ENCODE measurements around the gene ELMOD3.

ELMOD3 gene

GRCh38 chr2:85355073-85355410 is 473 bp downstream of the ELMOD3 start:
- Histone ChIP-seq H3K9me2 (replicated peaks; ENCODE audit: low read depth, low read length) (no peaks in the 10 kb centered on the region), H2AFZ (ENCODE audit: low read length) (peak overlapping the region; percentile 94), H3K4me1 (ENCODE audit: insufficient read depth, low read length, poor library complexity, severe bottlenecking) (peaks cover 32% of the 10 kb centered on the region), H3K4me3 (ENCODE audit: low read length, poor library complexity, severe bottlenecking) (peak overlapping the region; percentile 85), H3K9me3 (ENCODE audit: insufficient read depth, low read depth, low read length) (no peaks in the 10 kb centered on the region), H3K36me3 (ENCODE audit: insufficient read depth, low read length) (no peaks in the 10 kb centered on the region), H3K27me3 (ENCODE audit: insufficient read depth, low read length, poor library complexity, severe bottlenecking) (no peaks in the 10 kb centered on the region), H3F3A (ENCODE audit: low read depth) (no peaks in the 10 kb centered on the region), H4K20me1 (ENCODE audit: insufficient read depth, low read length, poor library complexity, severe bottlenecking) (no peaks in the 10 kb centered on the region), H3K79me2 (ENCODE audit: insufficient read depth, low read length) (peaks cover 24% of the 10 kb centered on the region), H3K4me2 (ENCODE audit: low read depth, low read length, poor library complexity, severe bottlenecking) (peak overlapping the region; percentile 97), H3K9ac (ENCODE audit: low read depth, low read length, poor library complexity, severe bottlenecking) (peak overlapping the region; percentile 84)
- TF ChIP-seq CTCF (conservative IDR thresholded peaks at IDR 0.05; ENCODE audit: low read length) (no peak), EZH2phosphoT487 (IDR thresholded peaks at IDR 0.05; ENCODE audit: borderline replicate concordance) (no peak)

DNA sequence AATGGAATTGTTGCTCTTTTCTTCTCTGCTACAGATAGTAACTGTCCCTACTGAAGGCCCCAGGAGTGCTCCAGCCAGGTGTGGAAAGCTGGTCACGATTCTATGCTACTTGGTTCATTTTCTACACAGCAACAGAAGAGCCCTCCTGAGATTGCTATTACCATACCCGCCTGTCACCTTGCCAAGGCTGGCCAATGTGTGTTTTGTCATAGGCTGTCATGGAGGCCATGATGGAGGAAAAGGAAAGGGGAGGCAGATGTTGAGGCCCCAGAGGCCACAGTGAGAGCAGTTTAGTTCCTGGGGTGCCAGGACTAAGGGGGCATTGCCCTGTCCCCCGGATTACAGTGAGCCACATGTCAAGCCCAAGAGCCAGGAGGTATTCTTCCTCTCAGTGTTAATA is 952 bp downstream of the ELMOD3 start:
- Histone ChIP-seq H3K4me3 (ENCODE audit: low read length, poor library complexity, severe bottlenecking) (peak overlapping the region; percentile 85), H3K9ac (ENCODE audit: low read depth, low read length, poor library complexity, severe bottlenecking) (peak overlapping the region; percentile 84)

DNA sequence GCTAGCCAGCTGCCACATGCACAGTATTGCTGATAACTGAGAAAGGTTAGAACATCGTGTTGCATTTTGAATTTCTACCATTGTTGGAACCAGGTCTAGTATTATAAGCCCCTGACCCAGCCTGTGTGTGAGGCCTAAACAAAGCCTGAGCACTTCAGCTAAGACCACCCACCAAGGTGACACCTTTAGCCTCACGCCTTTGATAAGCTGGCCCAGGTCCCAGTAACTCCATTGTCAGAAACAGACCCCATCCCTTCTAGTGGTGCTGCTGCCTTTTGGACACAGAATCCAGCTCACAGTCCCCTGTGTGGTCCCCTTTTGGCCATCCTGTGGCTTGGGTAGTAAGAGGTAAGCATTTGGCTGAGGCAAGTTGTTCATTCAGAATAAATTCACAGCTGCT is 1.6 kb downstream of the ELMOD3 start:
- Histone ChIP-seq H3K4me3 (ENCODE audit: low read length, poor library complexity, severe bottlenecking) (peak overlapping the region; percentile 85), H3K4me2 (ENCODE audit: low read depth, low read length, poor library complexity, severe bottlenecking) (peak overlapping the region; percentile 97), H3K27me3 (ENCODE audit: insufficient read depth, low read length, poor library complexity, severe bottlenecking) (no peaks in the 10 kb centered on the region), H2AFZ (ENCODE audit: low read length) (no peak overlapping the region), H3K9me2 (replicated peaks; ENCODE audit: low read depth, low read length) (no peaks in the 10 kb centered on the region), H4K20me1 (ENCODE audit: insufficient read depth, low read length, poor library complexity, severe bottlenecking) (no peaks in the 10 kb centered on the region), H3K36me3 (ENCODE audit: insufficient read depth, low read length) (no peaks in the 10 kb centered on the region), H3K9ac (ENCODE audit: low read depth, low read length, poor library complexity, severe bottlenecking) (peak overlapping the region; percentile 84), H3K4me1 (ENCODE audit: insufficient read depth, low read length, poor library complexity, severe bottlenecking) (peaks cover 32% of the 10 kb centered on the region), H3K79me2 (ENCODE audit: insufficient read depth, low read length) (peaks cover 24% of the 10 kb centered on the region), H3F3A (ENCODE audit: low read depth) (no peaks in the 10 kb centered on the region), H3K9me3 (ENCODE audit: insufficient read depth, low read depth, low read length) (no peaks in the 10 kb centered on the region)
- TF ChIP-seq EZH2phosphoT487 (IDR thresholded peaks at IDR 0.05; ENCODE audit: borderline replicate concordance) (no peak), CTCF (conservative IDR thresholded peaks at IDR 0.05; ENCODE audit: low read length) (no peak)

More for the DNA sequence above, 952 bp downstream of the ELMOD3 start:
- Histone ChIP-seq H3K36me3 (ENCODE audit: insufficient read depth, low read length) (no peaks in the 10 kb centered on the region), H3K9me2 (replicated peaks; ENCODE audit: low read depth, low read length) (no peaks in the 10 kb centered on the region), H3F3A (ENCODE audit: low read depth) (no peaks in the 10 kb centered on the region), H2AFZ (ENCODE audit: low read length) (no peak overlapping the region), H3K4me1 (ENCODE audit: insufficient read depth, low read length, poor library complexity, severe bottlenecking) (peaks cover 32% of the 10 kb centered on the region), H3K4me2 (ENCODE audit: low read depth, low read length, poor library complexity, severe bottlenecking) (peak overlapping the region; percentile 97), H3K9me3 (ENCODE audit: insufficient read depth, low read depth, low read length) (no peaks in the 10 kb centered on the region), H4K20me1 (ENCODE audit: insufficient read depth, low read length, poor library complexity, severe bottlenecking) (no peaks in the 10 kb centered on the region), H3K27me3 (ENCODE audit: insufficient read depth, low read length, poor library complexity, severe bottlenecking) (no peaks in the 10 kb centered on the region), H3K79me2 (ENCODE audit: insufficient read depth, low read length) (peaks cover 24% of the 10 kb centered on the region)
- TF ChIP-seq CTCF (conservative IDR thresholded peaks at IDR 0.05; ENCODE audit: low read length) (no peak), EZH2phosphoT487 (IDR thresholded peaks at IDR 0.05; ENCODE audit: borderline replicate concordance) (no peak)
